Endothelial cell of umbilical vein (primary cell): Measurements from ENCODE around the gene CPNE5.

Experiments used
- MYC ChIP-seq: IDR thresholded peaks from one replicate; pipeline ENCODE4 v1.6.1; 2011; ENCODE audit warnings: mild to moderate bottlenecking, low read depth, low read length
- POLR2A ChIP-seq: IDR thresholded peaks from 2 replicates; pipeline ENCODE4 v1.6.1; 2012; ENCODE audit warnings: low read depth, mild to moderate bottlenecking, control low read depth, low read length
- POLR2AphosphoS5 ChIP-seq: IDR thresholded peaks from 2 replicates; pipeline ENCODE4 v1.6.1; 2012; ENCODE audit warnings: low read depth, mild to moderate bottlenecking, control low read depth, low read length, moderate library complexity; ENCODE audit not compliant: insufficient read depth

DNA sequence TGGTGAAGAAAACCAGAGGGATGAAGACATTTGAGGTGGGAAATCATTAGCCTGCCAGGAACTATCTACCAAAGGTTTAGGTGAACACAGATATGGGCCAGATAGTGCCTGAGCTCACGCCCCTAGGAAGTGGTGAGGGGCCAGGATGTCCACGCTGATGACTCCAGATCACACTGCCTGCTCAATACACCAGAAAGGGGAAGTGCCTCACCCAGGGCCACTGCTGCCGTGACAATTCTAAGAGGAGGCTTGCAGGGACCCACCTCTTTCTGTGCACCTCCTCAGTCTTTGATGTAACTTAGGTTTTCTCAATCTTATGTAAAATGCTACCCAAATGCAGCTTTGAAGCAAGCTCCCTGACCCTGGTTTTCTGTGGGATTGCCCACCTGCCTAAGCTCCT, 147.0 kb downstream of the CPNE5 start:
- no peak for TF ChIP-seq MYC
- TF ChIP-seq POLR2A, result no peak
- no peak for TF ChIP-seq POLR2AphosphoS5
